ENCODE measurements around the gene NDUFA1. TPM values are rescaled to one million over a fixed set of nuclear protein-coding genes. Genes with fewer than 3 reads are reported as not detected.

Gene NDUFA1
- total and polyA plus RNA-seq, 2 donors from 2014 or later: 114 to 512 TPM

GRCh38 chrX:119899125-119899524 lies 27.5 kb downstream of the NDUFA1 start:
- H3K9me3 ChIP-seq (ENCODE audit: control insufficient read depth in 2 of 3, insufficient read depth in 1 of 3, low read length in 3 of 3): no peaks in the 10 kb centered on the region
- no peaks in the 10 kb centered on the region for H3K36me3 ChIP-seq (ENCODE audit: control insufficient read depth in 2 of 3, insufficient read depth in 3 of 3, low read length in 3 of 3)
- intact Hi-C loops (cut with DNase I): no loop called here
- H3K9ac ChIP-seq (ENCODE audit: low read length in 3 of 3): no peak overlapping the region
- no peak overlapping the region for H3K27ac ChIP-seq (ENCODE audit: low read depth in 2 of 2, low read length in 2 of 2)
- no peaks in the 10 kb centered on the region for H3K4me1 ChIP-seq (ENCODE audit: control insufficient read depth in 2 of 3, insufficient read depth in 2 of 3, low read depth in 1 of 3, low read length in 3 of 3)
- DNase-seq (no peak), FAIRE-seq (no peak)
- TF ChIP-seq, protein P1, sequence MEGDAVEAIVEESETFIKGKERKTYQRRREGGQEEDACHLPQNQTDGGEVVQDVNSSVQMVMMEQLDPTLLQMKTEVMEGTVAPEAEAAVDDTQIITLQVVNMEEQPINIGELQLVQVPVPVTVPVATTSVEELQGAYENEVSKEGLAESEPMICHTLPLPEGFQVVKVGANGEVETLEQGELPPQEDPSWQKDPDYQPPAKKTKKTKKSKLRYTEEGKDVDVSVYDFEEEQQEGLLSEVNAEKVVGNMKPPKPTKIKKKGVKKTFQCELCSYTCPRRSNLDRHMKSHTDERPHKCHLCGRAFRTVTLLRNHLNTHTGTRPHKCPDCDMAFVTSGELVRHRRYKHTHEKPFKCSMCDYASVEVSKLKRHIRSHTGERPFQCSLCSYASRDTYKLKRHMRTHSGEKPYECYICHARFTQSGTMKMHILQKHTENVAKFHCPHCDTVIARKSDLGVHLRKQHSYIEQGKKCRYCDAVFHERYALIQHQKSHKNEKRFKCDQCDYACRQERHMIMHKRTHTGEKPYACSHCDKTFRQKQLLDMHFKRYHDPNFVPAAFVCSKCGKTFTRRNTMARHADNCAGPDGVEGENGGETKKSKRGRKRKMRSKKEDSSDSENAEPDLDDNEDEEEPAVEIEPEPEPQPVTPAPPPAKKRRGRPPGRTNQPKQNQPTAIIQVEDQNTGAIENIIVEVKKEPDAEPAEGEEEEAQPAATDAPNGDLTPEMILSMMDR (IDR thresholded peaks at IDR 0.05; ENCODE audit: borderline replicate concordance, extremely low read depth, insufficient read depth): no peak
- no peaks in the 10 kb centered on the region for H3K27me3 ChIP-seq (ENCODE audit: control insufficient read depth, insufficient read depth, low read length)
- H3K4me3 ChIP-seq (ENCODE audit: low read length in 3 of 3): no peak overlapping the region

DNA sequence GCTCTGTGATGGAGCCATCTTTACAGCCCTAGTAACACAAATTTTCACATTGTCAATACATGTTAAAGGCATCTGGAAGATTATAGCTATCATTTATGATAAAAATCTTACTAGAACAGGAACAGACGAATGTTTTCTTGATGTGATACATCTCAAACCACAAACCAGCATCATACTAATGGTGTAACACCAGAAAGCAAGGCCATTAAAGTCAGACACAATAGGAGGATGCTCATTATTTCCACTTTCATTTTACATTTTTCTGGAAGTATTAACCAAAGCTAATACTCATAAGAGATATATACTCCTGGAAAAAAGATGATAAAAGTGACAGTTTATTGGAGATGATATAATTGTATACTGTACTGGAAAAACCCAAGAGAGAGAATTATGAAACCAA lies 29.3 kb downstream of the NDUFA1 start:
- intact Hi-C loops (cut with DNase I): no loop called here
- Histone ChIP-seq H3K27me3 (ENCODE audit: control insufficient read depth, insufficient read depth, low read length) (no peaks in the 10 kb centered on the region), H3K27ac (ENCODE audit: low read depth in 2 of 2, low read length in 2 of 2) (no peak overlapping the region), H3K36me3 (ENCODE audit: control insufficient read depth in 2 of 3, insufficient read depth in 3 of 3, low read length in 3 of 3) (no peaks in the 10 kb centered on the region), H3K4me1 (ENCODE audit: control insufficient read depth in 2 of 3, insufficient read depth in 2 of 3, low read depth in 1 of 3, low read length in 3 of 3) (no peaks in the 10 kb centered on the region), H3K4me3 (ENCODE audit: low read length in 3 of 3) (no peak overlapping the region), H3K9me3 (ENCODE audit: control insufficient read depth in 2 of 3, insufficient read depth in 1 of 3, low read length in 3 of 3) (no peaks in the 10 kb centered on the region), H3K9ac (ENCODE audit: low read length in 3 of 3) (no peak overlapping the region)
- TF ChIP-seq, protein P1 (IDR thresholded peaks at IDR 0.05; ENCODE audit: borderline replicate concordance, extremely low read depth, insufficient read depth): no peak
- no peak for DNase-seq
- FAIRE-seq: no peak

DNA sequence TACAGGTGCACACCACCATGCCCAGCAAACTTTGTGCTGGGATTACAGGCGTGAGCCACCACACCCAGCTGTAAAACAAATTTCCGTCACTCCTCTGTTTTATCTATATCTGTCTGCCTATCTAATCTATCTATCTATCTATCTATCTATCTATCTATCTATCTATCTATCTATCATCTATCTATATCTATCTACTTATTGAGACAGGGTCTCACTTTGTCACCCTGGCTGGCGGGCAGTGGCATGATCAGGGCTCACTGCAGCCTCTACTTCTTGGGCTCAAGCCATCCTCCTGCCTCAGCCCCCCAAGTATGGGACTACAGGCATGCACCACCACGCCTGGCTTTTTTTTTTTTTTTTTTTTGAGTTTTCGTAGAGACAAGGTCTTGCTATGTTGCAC lies 44.7 kb downstream of the NDUFA1 start:
- TF ChIP-seq, protein P1 (IDR thresholded peaks at IDR 0.05; ENCODE audit: borderline replicate concordance, extremely low read depth, insufficient read depth): no peak
- no peak for DNase-seq
- Histone ChIP-seq H3K27ac (ENCODE audit: low read depth in 2 of 2, low read length in 2 of 2) (no peak overlapping the region), H3K27me3 (ENCODE audit: control insufficient read depth, insufficient read depth, low read length) (no peaks in the 10 kb centered on the region), H3K36me3 (ENCODE audit: control insufficient read depth in 2 of 3, insufficient read depth in 3 of 3, low read length in 3 of 3) (no peaks in the 10 kb centered on the region), H3K4me3 (ENCODE audit: low read length in 3 of 3) (no peak overlapping the region), H3K9me3 (ENCODE audit: control insufficient read depth in 2 of 3, insufficient read depth in 1 of 3, low read length in 3 of 3) (no peaks in the 10 kb centered on the region), H3K4me1 (ENCODE audit: control insufficient read depth in 2 of 3, insufficient read depth in 2 of 3, low read depth in 1 of 3, low read length in 3 of 3) (no peaks in the 10 kb centered on the region), H3K9ac (ENCODE audit: low read length in 3 of 3) (no peak overlapping the region)
- intact Hi-C loops (cut with DNase I): no loop called here
- no peak for FAIRE-seq

GRCh38 chrX:119917877-119918276 lies 46.2 kb downstream of the NDUFA1 start:
- TF ChIP-seq, protein P1 (IDR thresholded peaks at IDR 0.05; ENCODE audit: borderline replicate concordance, extremely low read depth, insufficient read depth): no peak
- Histone ChIP-seq H3K27ac (ENCODE audit: low read depth in 2 of 2, low read length in 2 of 2) (no peak overlapping the region), H3K4me3 (ENCODE audit: low read length in 3 of 3) (no peak overlapping the region), H3K36me3 (ENCODE audit: control insufficient read depth in 2 of 3, insufficient read depth in 3 of 3, low read length in 3 of 3) (no peaks in the 10 kb centered on the region), H3K9ac (ENCODE audit: low read length in 3 of 3) (no peak overlapping the region), H3K27me3 (ENCODE audit: control insufficient read depth, insufficient read depth, low read length) (no peaks in the 10 kb centered on the region), H3K9me3 (ENCODE audit: control insufficient read depth in 2 of 3, insufficient read depth in 1 of 3, low read length in 3 of 3) (no peaks in the 10 kb centered on the region), H3K4me1 (ENCODE audit: control insufficient read depth in 2 of 3, insufficient read depth in 2 of 3, low read depth in 1 of 3, low read length in 3 of 3) (no peaks in the 10 kb centered on the region)
- intact Hi-C loops (cut with DNase I): no loop called here
- FAIRE-seq: no peak
- DNase-seq: no peak

All from kidney (tissue), 14 donors.